Stomach smooth muscle (tissue), 2 donors: ENCODE data around the gene DKK3.

Experiments
- H3K27ac ChIP-seq: one replicate; pipeline ENCODE4 v1.7.0; 2013; ENCODE audit warnings: mild to moderate bottlenecking, low read length, inconsistent platforms
- H3K27me3 ChIP-seq, 2 donors: one replicate each; pipeline ENCODE4 v1.7.0; 2013; ENCODE audit warnings: low read length in 2 of 2; ENCODE audit not compliant: insufficient read depth in 2 of 2, control insufficient read depth in 1 of 2
- H3K36me3 ChIP-seq, 2 donors: one replicate each; pipeline ENCODE4 v1.7.0; 2013; ENCODE audit warnings: low read length in 2 of 2; ENCODE audit not compliant: control insufficient read depth in 2 of 2, insufficient read depth in 2 of 2
- H3K4me1 ChIP-seq: one replicate; pipeline ENCODE4 v1.7.0; 2013; ENCODE audit warnings: low read length; ENCODE audit not compliant: control insufficient read depth, insufficient read depth
- H3K4me3 ChIP-seq, 2 donors: one replicate each; pipeline ENCODE4 v1.7.0; 2013; ENCODE audit warnings: low read length in 2 of 2
- H3K9ac ChIP-seq, 2 donors: one replicate each; pipeline ENCODE4 v1.7.0; 2013; ENCODE audit warnings: low read length in 2 of 2, mild to moderate bottlenecking in 1 of 2
- H3K9me3 ChIP-seq, 2 donors: one replicate each; pipeline ENCODE4 v1.7.0; 2013; ENCODE audit warnings: low read length in 2 of 2; ENCODE audit not compliant: control insufficient read depth in 2 of 2
- donor health status: healthy.
- donor health status: Pancreatic carcinoma.

Gene DKK3

DNA sequence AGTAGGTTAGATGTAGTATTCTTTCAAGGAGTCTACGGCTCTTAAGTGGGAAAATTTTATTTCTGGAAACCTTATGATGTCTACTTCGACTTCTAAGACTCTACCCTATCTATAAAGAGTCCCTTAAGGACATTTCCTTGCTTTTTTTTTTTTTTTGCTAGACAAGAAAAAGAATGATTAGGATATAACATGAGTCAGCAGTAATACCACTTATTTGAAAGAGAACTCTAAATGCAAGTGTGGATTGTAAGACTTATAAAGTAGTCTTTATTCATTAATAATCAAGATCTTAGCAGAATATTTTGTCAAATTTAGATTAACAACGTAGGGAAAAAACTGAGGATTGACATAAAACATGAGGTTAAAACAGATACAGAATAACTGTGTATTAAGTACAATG, 71.0 kb downstream of the DKK3 start:
- H3K27ac ChIP-seq = no peak overlapping the region
- H3K9ac ChIP-seq = no peak overlapping the region
- H3K27me3 ChIP-seq = no peaks in the 10 kb centered on the region
- no peak overlapping the region for H3K4me3 ChIP-seq
- H3K9me3 ChIP-seq = no peaks in the 10 kb centered on the region
- no peaks in the 10 kb centered on the region for H3K4me1 ChIP-seq
- peaks cover 14 to 48% of the 10 kb centered on the region in 2 donors for H3K36me3 ChIP-seq

- Histone ChIP-seq H3K36me3 (peaks cover 13 to 39% of the 10 kb centered on the region in 2 donors), H3K9me3 (no peaks in the 10 kb centered on the region), H3K27me3 (no peaks in the 10 kb centered on the region), H3K27ac (no peak overlapping the region), H3K4me3 (no peak overlapping the region), H3K4me1 (no peaks in the 10 kb centered on the region), H3K9ac (no peak overlapping the region)
These were observed 72.9 kb downstream of the DKK3 start for GRCh38 chr11:11935536-11935935.

GRCh38 chr11:11931461-11932055, 76.9 kb downstream of the DKK3 start:
- Histone ChIP-seq H3K27me3 (no peaks in the 10 kb centered on the region), H3K9me3 (no peaks in the 10 kb centered on the region), H3K4me1 (no peaks in the 10 kb centered on the region), H3K9ac (no peak overlapping the region), H3K4me3 (no peak overlapping the region), H3K27ac (no peak overlapping the region), H3K36me3 (peaks cover 4 to 33% of the 10 kb centered on the region in 2 donors)

DNA sequence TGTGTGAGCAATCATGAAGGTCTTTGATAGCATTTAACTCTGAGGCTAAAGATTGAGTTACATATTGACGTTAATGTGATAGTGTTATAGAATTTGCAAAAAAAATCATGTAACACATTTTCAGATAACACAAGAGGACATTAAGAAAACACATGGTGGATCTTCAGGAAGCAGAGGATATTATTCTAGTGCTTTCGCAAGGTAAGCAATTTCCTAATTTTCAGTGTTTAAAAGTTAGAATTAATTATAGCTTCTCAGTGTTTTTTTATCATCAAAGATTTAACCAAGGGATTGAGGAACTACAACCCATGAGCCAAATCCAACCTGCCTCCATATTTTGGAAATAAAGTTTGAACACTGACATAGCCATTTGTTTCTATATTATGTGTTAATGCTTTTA, 78.5 kb downstream of the DKK3 start:
- no peaks in the 10 kb centered on the region for H3K4me1 ChIP-seq
- no peak overlapping the region for H3K27ac ChIP-seq
- H3K27me3 ChIP-seq = no peaks in the 10 kb centered on the region
- H3K9me3 ChIP-seq = no peaks in the 10 kb centered on the region
- H3K4me3 ChIP-seq = no peak overlapping the region
- peaks cover 3 to 27% of the 10 kb centered on the region in 2 donors for H3K36me3 ChIP-seq
- H3K9ac ChIP-seq = no peak overlapping the region

GRCh38 chr11:11923828-11924227, 84.6 kb downstream of the DKK3 start:
- Histone ChIP-seq H3K4me3 (no peak overlapping the region), H3K27ac (no peak overlapping the region), H3K9me3 (no peaks in the 10 kb centered on the region), H3K9ac (no peak overlapping the region), H3K36me3 (peaks cover 0 to 9% of the 10 kb centered on the region in 2 donors), H3K27me3 (no peaks in the 10 kb centered on the region), H3K4me1 (no peaks in the 10 kb centered on the region)

- H3K27me3 ChIP-seq = no peaks in the 10 kb centered on the region
- no peaks in the 10 kb centered on the region for H3K4me1 ChIP-seq
- H3K36me3 ChIP-seq = no peaks in the 10 kb centered on the region
- H3K9ac ChIP-seq = no peak overlapping the region
- no peak overlapping the region for H3K4me3 ChIP-seq
- no peak overlapping the region for H3K27ac ChIP-seq
- no peaks in the 10 kb centered on the region for H3K9me3 ChIP-seq
These were observed 91.4 kb downstream of the DKK3 start for GRCh38 chr11:11916981-11917399.

GRCh38 chr11:11915625-11916024, 92.8 kb downstream of the DKK3 start:
- Histone ChIP-seq H3K27me3 (no peaks in the 10 kb centered on the region), H3K27ac (no peak overlapping the region)

DNA sequence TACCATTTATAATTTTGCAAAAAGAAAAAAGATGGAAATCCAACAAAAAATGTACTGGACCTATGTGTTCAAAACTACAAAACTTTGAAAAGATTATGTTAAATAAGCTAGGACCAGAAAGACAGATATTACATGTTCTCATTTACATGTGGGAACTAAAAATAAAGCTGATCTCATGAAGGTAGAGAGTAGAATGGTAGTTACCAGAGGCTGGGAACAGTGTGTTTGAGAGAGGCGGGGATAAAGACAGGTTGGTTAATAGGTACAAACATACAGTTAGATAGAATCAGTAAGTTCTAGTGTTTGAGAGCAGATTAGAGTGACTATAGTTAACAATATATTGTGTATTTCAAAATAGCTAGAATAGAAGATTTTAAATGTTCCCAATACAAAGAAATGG, 95.0 kb downstream of the DKK3 start:
- peaks cover 4 to 6% of the 10 kb centered on the region in 2 donors for H3K36me3 ChIP-seq
- no peaks in the 10 kb centered on the region for H3K27me3 ChIP-seq
- no peaks in the 10 kb centered on the region for H3K4me1 ChIP-seq
- no peaks in the 10 kb centered on the region for H3K9me3 ChIP-seq
- no peak overlapping the region for H3K4me3 ChIP-seq
- no peak overlapping the region for H3K9ac ChIP-seq
- no peak overlapping the region for H3K27ac ChIP-seq

More at GRCh38 chr11:11915625-11916024, 92.8 kb downstream of the DKK3 start:
- peaks cover 0 to under 1% of the 10 kb centered on the region in 2 donors for H3K36me3 ChIP-seq
- no peak overlapping the region for H3K4me3 ChIP-seq
- H3K9me3 ChIP-seq = no peaks in the 10 kb centered on the region
- no peaks in the 10 kb centered on the region for H3K4me1 ChIP-seq
- no peak overlapping the region for H3K9ac ChIP-seq
